GM21529 (cell line): ENCODE results near the gene HIVEP3.

Source experiments
- ATAC-seq: cut with Tn5 transposase; IDR thresholded peaks from one replicate; pipeline ENCODE4 v1.9.1; 2021; ENCODE audit not compliant: unreplicated experiment

Gene HIVEP3

DNA sequence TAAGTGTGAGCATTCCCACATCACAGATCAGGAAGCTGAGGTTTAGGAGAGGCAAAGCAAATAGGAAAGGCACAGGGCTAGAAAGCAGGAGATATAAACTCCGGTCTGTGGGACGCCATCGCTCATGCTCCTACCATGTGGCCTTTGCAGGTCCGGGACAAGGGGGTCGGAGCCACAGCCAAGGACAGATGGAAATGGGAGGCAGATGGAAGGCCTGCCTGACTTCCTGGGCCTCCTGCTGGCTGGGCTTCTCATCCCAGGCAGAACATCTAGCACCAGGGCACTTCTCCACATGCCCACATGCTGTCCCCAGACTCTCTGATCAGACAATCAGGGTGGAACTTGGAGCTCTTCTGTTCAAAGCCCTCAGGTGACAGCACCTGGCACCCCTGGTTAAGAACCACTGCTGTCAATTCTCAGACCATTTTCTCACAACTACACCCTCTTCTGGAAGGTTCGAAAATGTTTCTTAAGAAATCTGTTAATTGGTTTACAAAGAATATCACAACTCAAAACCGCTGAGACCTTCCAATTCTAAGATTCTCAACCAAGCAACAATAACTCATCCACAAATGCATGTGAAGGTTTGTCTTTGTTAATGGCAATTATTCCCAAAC is 260.9 kb downstream of the HIVEP3 start:
- ATAC-seq = no peak

DNA sequence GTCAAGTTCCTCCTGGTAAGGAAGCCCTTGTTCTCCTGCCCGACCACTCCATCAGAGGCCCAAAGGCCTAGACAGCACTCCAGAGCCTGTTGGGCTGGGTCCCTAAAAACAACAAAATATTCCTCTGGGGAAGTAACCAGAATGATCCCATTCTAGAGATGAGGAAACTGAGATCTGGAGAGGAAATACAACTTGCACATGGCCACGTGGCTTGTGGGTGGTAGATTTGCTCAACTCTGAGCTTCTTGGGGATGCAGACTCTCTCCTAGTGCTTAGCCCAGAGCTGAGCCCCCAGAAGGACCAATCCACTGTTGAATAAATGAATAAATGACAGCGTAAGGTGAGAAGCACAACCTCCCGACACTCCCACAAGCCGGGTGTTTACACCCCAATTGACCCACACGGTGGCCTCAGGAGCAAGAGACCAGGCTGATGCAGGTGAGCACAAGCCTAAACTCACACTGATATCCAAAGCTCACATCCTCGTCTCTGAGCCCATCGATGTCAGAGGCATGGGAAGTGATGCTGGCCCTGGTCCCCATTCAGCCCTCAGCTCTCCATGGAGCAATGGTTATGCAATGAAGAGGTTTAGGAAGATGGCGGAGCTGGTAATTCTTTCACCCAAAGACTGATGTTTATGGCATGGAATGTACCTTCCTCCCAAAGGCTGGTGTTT is 261.8 kb downstream of the HIVEP3 start:
- ATAC-seq = no peak

DNA sequence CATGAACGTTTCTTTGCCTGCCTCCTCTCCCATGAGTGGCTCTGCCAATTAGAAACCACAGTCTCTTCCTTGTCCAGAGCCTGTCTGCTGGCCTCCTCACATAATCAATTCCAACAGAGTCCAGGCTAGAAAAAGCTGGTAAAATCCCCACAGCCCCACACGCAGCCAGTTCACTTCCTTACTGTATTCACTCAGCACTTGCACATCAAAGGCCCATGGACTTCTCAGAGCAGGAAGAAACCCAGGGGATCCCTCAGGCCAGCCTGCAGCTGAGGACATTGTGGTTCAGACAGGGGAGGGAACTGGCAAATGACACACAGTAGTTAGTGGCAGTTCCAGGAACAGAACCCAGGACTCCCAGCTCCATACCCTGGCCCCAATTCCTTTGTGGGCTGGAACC is 262.7 kb downstream of the HIVEP3 start:
- ATAC-seq = no peak

DNA sequence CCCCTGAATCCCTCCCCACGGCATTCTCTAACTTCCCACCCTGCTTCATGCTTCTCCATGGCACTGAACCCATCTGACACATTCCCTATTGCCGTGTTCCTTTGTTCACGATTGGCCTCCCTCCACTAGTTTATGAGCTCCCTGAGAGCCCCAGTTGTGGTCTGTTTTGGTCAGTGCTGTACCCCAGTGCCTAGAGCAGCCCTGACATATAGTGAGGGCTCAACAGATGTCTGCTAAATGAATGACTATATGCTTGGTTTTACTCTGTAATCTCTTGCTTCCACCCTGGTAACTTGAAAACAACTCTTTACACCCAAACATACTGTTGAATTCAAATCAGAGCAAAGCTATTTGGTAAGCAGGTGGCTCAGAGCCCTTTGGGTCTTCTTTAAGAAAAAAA is 263.1 kb downstream of the HIVEP3 start:
- no peak for ATAC-seq

DNA sequence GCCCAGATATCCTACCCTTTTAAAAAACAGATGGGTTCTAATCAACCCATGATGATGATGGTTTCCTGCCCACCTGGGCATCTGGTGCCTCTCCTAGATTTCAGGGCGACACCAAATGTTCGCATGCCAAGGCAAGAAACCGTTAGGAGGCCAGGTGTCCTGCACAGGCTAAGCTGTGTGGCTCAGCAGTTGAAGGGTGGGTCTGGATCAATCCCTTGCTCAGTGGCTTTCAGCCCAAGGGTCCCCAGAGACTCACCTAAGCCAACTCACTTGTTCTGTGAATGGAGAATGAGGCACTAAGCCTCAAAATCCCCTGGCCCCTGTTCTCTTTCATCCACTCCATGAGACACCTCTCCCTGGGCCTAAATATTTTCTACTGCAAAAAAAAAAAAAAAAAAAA is 265.1 kb downstream of the HIVEP3 start:
- ATAC-seq = no peak

DNA sequence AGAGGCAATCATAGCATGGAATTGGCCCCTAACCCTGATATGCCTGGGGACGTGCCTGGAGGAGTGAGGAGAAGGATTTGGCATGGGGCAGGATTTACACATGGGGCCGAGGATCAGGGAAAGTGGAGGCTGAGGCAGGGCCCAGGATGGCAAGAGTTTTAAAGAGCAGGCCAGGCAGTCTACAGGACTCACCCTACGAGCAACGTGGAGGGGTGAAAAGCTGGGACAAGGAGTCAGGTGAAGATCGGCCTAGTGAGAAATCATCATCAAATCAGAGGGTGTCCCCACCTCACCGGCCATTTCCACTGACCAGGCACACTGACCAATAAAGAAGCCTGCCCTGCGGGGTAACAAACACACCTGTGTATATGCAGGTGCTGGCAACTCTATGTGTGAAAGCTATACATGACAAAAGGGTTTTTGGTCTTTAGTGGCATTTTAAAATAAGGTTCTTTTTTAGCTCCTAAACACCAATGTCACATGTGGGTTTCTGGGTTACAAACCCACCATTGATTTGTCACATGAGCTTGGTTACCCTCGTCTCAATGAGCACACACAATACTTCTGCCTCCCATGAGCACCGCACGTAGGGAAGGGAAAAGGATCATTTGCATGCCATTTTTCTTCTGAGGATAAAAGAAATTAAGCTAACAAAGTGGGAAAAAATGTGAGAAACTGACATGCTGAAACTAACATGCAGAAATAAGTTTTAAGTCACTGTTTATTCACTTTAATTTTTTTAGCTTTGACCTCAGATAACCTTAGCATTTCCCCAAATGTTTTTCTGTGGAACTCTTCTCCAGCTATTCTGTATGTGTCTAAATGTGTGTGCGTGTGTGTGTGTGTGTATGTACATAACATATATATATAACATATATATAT is 266.1 kb downstream of the HIVEP3 start:
- no peak for ATAC-seq

DNA sequence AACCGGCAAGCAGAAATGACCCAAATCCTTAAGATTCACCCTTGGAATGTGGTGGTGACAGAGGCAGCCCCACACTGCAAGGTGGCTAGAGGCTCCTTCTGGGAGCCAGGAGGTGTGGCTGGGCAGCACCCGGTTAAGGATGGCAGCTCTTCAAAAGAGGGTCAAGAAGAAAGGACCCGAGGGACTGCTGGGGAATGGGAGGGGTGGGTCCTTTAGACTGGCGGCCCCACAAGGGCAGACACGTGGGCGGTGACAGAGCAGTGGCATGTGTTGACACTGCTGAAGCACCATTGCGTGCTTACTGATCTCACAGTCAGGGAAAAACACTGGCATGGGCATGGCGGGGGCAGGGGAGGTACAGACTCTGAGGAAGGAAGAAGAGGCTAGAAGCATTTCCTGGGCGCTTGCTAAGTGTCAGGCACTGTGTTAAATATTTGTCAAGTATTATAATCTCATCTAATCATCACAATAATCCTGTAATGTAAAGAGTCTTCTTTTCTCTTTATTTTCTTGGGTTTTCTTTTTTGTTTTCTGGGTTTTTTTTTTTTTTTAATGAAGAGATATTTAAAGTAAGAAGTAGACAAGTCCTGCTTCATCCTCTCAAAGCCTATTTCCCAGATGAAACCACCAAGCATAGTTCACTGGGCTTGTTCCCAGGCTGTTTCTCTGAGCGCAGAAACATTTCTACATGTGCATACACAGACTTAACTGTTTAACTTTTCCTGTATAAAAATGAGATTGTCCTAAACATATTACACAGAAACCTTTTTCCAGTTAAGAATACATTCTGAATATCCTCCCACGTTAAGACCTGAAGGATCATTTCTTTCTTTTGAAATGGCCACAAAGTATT is 268.5 kb downstream of the HIVEP3 start:
- no peak for ATAC-seq

DNA sequence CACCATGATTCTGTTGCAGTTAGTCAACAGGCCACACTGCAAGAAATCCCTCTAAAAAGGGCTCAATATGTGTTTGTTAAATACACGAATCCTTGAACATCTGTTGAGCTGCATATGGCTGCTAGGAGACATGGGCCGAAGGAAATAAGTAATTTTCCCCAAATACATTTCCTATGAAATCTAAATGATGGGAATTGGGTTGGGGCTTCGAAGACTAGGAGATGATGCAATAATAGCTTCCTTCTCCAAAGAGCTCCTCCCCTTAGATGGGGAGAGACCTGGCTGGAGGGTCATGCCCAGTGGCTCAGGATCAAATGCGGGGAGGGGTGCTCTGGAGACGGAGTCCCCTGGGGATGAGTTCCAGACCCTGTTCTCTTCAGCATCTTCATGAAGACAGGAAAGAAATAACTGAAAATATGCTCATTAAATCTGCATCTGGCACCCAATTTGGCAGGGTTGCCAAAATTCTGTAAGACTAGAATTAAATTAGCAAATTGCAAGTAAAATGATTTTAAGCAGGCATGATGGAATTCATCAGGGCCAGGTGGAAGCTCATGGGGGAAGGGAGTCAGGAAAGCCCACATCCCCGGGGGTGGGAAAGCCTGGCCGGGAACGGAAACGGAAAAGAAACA is 269.2 kb downstream of the HIVEP3 start:
- no peak for ATAC-seq

DNA sequence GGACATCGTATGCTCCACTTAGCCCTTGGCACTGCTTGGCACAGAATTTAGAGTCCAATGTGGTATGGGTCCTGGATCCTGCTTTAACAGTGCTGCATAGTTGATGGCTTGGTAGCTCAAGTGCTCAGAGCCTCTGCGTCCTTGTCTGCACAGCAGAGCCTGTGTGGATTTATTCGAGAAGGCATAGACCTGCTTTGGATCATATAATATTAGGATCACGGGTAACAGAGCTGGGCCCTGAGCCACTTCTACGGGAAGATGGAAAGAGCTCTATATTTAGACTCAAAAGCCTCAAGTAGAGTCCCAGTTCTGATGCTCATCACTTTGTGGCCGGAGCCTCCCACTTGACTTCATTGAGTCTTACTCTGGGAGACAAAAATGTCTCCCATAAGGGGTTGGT is 269.9 kb downstream of the HIVEP3 start:
- no peak for ATAC-seq

DNA sequence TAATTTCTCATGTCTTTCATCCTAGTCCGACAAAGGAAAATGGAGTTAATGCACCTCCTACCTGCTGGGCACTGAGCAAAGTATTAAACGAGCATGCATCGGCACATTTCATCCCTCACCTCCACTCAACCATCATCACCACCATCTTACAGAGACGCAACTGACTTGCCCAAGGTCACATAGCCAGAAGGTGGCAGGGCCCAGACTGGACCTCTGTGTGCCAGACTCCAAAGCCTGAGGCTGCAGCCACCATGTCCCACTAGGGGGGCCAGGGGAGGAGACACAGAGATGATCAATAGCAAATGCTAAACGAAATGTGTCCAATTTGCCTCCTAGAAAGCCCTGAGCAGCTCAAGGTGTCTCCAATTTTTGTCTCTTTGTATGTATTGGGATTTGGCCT is 270.5 kb downstream of the HIVEP3 start:
- ATAC-seq = no peak

DNA sequence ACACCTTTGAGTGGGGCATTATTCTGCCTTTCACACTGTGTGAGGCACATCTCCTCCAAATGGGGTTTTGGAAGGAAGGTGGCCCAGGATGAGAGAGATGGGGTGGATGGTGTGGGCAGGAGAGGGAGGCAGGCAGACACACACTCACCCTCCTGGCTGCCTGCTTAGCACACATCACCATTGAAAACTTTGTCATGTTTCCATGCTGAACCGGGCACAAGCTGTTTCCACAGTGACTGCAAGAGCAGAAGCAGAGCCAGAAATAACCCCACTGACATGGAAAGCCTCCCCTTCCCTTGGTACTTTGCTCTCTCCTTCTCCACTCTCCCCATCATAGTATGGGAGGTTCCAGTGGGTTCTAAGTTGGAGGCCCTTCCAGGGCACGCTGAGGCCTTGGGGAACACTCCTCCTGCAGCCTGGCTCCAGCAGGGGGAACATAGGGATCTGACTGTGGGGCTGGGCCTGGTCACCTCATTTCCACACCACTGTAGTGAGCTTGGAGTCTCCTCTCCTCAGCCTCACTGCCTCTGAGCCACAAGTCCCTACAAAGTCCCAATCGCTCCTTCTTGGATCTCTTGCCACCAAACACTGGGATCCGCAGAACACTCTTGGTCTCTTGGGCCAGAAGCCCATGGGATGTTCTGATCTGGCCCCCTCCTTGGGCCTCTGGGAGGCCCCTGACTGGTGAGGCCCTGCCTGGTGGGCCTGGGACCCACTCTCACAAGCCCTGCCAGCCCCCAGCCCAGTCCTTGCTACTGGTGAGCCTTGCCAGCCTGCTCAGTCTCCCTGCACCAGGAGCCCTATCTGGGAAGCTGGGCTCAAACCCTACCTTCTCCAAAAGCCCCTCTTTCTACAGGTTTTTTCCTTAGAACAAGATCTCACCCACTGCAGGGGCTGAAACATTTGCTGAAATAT is 271.2 kb downstream of the HIVEP3 start:
- ATAC-seq = no peak

DNA sequence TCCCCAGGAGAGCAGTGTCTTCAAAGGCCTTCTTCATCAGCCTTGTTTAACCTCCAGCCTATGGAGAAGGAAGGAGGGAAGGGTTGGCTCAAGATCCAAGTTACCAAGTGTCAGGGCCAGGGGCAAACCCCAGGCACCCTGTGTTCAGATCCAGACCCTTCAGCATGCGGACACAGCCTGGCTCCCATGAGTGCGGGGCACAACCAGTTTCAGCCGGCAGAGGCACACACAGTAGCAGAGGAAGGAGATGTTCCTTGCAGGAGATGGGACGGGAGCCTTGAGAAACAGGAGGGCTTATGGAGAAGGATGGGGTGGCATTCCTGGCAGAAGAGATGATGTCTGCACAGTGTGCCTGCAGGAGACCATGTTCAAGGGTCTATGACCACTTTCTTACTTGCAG is 272.5 kb downstream of the HIVEP3 start:
- no peak for ATAC-seq

DNA sequence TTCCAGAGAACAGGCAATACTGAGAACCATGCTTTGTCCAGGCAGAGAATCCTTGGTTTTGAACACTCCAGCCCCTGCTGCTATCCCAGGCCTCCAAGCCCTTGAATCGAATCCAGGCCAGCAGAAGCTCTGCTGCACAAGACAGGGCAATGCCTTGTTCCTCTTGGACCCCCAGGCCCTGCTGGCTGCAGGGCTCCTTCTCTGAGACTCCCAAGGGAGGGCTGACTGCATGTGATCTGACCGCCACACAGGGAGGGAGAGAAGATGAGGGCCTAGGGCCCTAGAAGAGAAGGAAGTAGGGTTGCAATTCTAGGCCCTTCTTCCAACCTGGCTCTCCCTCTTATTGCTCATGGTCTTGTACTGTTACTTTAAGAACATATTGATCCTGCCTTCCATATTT is 273.7 kb downstream of the HIVEP3 start:
- no peak for ATAC-seq

DNA sequence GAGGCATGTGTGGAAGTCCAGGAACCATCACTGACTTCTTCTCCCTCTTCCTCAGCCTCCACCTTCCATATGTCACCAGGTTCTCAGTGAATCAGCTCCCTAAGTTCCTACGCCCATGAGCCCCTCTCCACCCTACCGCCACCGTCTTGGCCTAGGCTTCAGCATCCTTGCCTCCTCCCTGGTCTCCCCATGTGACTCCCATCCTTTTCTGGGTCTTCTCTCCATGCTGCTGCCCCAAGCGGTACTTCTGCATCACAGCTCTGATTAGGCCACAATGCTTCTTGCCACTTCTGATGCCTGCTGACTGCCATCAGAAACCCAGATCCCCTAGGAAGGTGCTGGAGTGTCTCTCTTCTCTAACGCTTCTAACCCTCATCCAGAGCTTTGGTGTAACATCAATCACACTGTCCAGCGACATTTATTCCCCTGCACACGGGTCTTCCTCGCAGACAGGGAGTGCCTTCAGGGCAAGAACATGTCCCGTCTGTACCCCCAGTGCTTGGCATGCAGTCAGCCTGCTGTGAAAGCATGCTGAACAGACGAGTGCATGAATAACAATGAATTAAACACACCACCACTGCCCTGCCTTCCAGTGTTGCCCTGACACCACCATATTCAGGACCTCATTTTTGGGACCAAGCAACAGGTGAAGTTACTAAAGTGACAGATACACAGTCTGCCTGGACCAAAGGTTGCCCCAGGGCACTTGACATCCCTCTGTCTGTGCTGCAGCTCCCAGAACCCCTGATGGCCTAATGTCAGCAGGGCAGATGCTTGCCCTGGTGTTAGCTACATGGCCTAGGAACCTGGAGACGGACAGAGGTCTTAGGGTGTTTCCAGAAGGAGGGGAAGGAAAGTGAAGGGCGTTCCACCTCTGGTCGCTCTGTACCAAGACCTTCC is 275.6 kb downstream of the HIVEP3 start:
- ATAC-seq = no peak

DNA sequence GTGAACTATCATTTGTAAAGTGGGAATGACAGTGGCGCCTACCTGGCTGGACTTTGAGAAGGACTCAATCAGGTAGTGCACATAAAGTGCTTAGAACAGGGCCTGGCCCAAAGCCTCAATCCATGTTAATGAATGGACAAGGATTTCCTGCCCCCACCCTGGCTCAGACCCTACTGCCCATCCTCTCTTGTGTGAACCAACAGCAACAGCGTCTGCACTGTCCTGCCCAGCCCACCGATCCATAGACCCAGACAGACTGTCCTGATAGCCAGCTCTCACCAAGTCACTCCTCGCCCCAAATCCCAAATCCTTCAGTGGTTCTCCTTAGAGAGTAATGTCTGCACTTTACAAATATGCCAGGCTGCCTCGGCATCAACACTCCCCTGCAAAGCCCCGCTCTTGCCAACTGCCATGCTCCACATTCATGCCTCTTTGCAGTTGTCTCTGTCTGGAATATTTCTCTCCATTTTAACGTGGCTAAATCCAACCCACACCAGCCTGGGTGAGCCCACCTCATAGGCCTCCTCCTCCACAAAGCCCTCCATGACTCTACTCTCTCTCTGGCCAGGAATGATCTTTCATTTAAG is 276.7 kb downstream of the HIVEP3 start:
- ATAC-seq = no peak

DNA sequence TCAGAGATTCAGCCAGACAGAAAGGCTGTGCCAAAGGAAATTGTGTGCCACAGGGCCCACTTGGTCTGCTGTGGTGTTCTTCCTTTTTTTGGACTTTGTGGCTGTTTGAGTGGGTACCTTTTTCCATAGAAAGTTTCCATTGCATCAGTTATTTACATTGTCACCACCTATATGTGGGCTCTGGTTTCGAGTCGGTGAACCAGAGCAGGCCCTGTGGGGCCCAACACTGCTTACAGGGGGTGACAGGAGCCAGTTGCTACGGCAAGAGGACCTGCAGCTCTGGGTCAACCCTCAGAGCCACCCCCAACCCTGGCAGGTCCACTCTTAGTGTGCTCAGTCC is 277.3 kb downstream of the HIVEP3 start:
- peak; percentile 39 for ATAC-seq

DNA sequence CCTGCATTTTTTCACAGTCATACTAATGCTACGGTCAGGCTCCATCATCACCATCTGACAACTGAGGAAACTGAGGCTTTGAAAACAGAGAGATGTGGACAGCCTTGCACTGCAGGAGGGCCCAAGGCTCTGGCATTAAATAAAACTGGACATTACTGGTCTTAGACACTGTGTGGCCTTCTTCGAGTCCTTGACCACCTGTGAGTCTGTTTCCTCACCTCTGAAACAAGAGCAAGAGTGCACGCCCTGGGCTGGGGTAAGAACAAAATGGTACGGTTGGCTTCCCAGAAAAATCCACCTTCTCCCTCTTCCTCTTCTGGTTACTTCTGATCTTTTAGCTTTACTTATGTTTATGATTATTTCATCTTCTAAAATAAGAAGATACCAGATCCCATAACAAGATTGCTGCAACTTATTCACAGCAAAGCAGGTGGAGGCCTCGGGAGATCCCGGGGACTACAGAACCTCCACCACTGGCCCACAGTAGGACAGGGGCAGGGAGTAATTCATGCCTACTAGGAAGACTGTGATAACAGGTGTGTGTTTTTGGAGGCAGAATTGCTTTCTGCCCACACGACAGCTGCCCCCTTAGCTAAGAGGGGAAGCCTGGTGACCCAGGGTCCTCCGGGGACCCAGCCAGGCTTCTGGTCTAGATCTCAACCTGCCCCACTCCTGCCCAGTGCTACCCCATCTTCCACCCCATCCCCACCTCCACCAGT is 277.8 kb downstream of the HIVEP3 start:
- no peak for ATAC-seq
